Left forelimb (tissue), 1 donor: ENCODE data around the gene ASTN2.

Experiments
- DNase-seq: peaks from one replicate; pipeline ENCODE4 v3.0.0-alpha.2; 2018; ENCODE audit warnings: low spot score

The ASTN2 gene

GRCh38 chr9:116800074-116800473, 614.8 kb downstream of the ASTN2 start:
- DNase-seq = no peak

- no peak for DNase-seq
These were observed 616.3 kb downstream of the ASTN2 start for GRCh38 chr9:116798521-116798920.

- no peak for DNase-seq
These were observed 617.6 kb downstream of the ASTN2 start for GRCh38 chr9:116797276-116797675.

GRCh38 chr9:116796669-116797068, 618.2 kb downstream of the ASTN2 start:
- DNase-seq = no peak

GRCh38 chr9:116795821-116796220, 619.0 kb downstream of the ASTN2 start:
- DNase-seq = no peak

- no peak for DNase-seq
These were observed 622.6 kb downstream of the ASTN2 start for GRCh38 chr9:116792271-116792670.

- DNase-seq = no peak
These were observed 623.5 kb downstream of the ASTN2 start for GRCh38 chr9:116791326-116791725.

GRCh38 chr9:116789081-116789480, 625.8 kb downstream of the ASTN2 start:
- no peak for DNase-seq

GRCh38 chr9:116786737-116787136, 628.1 kb downstream of the ASTN2 start:
- no peak for DNase-seq

GRCh38 chr9:116777116-116777515, 637.7 kb downstream of the ASTN2 start:
- DNase-seq = no peak

- no peak for DNase-seq
These were observed 640.3 kb downstream of the ASTN2 start for GRCh38 chr9:116774421-116775180.

GRCh38 chr9:116767219-116767618, 647.6 kb downstream of the ASTN2 start:
- no peak for DNase-seq

- no peak for DNase-seq
These were observed 649.8 kb downstream of the ASTN2 start for GRCh38 chr9:116765011-116765410.

GRCh38 chr9:116763770-116764169, 651.1 kb downstream of the ASTN2 start:
- no peak for DNase-seq

- no peak for DNase-seq
These were observed 654.2 kb downstream of the ASTN2 start for GRCh38 chr9:116760636-116761035.

GRCh38 chr9:116757030-116757429, 657.8 kb downstream of the ASTN2 start:
- DNase-seq = no peak

GRCh38 chr9:116753389-116753788, 661.5 kb downstream of the ASTN2 start:
- no peak for DNase-seq

GRCh38 chr9:116750510-116750909, 664.3 kb downstream of the ASTN2 start:
- no peak for DNase-seq

- no peak for DNase-seq
These were observed 665.1 kb downstream of the ASTN2 start for GRCh38 chr9:116749772-116750171.

- no peak for DNase-seq
These were observed 665.7 kb downstream of the ASTN2 start for GRCh38 chr9:116749176-116749575.

- no peak for DNase-seq
These were observed 673.1 kb downstream of the ASTN2 start for GRCh38 chr9:116741742-116742141.

- DNase-seq = no peak
These were observed 673.6 kb downstream of the ASTN2 start for GRCh38 chr9:116741086-116741740.

GRCh38 chr9:116737152-116737546, 677.7 kb downstream of the ASTN2 start:
- peak; percentile 78 for DNase-seq
